Measurements from ENCODE around the gene MAB21L1.

- no peak for TF ChIP-seq POLR2A (IDR thresholded peaks at IDR 0.05; ENCODE audit: control extremely low read depth in 1 of 2, low read depth in 2 of 2, low read length in 2 of 2)
- no peak for TF ChIP-seq MAX (IDR thresholded peaks at IDR 0.05)
- no peak for TF ChIP-seq SP4 (IDR thresholded peaks at IDR 0.05; ENCODE audit: low read length)
- TF ChIP-seq, protein P1, sequence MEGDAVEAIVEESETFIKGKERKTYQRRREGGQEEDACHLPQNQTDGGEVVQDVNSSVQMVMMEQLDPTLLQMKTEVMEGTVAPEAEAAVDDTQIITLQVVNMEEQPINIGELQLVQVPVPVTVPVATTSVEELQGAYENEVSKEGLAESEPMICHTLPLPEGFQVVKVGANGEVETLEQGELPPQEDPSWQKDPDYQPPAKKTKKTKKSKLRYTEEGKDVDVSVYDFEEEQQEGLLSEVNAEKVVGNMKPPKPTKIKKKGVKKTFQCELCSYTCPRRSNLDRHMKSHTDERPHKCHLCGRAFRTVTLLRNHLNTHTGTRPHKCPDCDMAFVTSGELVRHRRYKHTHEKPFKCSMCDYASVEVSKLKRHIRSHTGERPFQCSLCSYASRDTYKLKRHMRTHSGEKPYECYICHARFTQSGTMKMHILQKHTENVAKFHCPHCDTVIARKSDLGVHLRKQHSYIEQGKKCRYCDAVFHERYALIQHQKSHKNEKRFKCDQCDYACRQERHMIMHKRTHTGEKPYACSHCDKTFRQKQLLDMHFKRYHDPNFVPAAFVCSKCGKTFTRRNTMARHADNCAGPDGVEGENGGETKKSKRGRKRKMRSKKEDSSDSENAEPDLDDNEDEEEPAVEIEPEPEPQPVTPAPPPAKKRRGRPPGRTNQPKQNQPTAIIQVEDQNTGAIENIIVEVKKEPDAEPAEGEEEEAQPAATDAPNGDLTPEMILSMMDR (IDR thresholded peaks at IDR 0.05; ENCODE audit: control extremely low read depth in 1 of 3, insufficient read depth in 1 of 3, low read depth in 1 of 3, low read length in 3 of 3), result no peak
- no peak for TF ChIP-seq TAF1 (IDR thresholded peaks at IDR 0.05; ENCODE audit: low read depth, low read length)
- no peak for TF ChIP-seq FOSL1 (IDR thresholded peaks at IDR 0.05; ENCODE audit: insufficient read depth, low read depth, low read length)
Observed at GRCh38 chr13:35489050-35489449, 12.6 kb upstream of the MAB21L1 start.

All from H1 (cell line).